ENCODE data around the gene TEAD1. TPM values are rescaled to one million over a fixed set of nuclear protein-coding genes. Genes with fewer than 3 reads are reported as not detected.
A peak's percentile ranks its signal among the peaks of the same experiment; 100 is the strongest.

Gene TEAD1
- total RNA-seq, 2 donors from 2014 or later = 47.9 to 87.0 TPM

DNA sequence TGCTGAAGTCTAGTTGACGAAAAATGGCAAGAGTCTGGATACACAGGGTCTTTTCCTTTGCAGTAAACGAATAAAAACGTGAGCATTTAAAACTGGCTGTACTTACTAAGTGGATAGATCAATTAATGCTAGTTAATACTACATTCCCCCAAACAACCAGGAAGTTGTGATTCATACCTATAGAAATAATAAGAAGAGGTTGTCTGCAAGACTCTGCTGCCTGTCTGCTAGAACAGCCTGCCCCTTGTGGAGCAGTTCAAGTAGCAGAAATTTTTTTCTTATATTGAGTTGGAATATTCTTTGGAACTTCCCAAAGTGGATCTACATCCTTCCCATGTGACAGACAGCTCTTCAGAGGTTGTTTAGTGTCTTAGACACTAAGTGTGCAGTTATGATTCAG is 86.8 kb downstream of the TEAD1 start:
- 66% methylated on average over 3 of the region's 3 CpGs for WGBS
- no peaks in the 10 kb centered on the region for H3K27me3 ChIP-seq (replicated peaks; ENCODE audit: insufficient read depth)
- no peaks in the 10 kb centered on the region for H3K4me1 ChIP-seq (replicated peaks)
- no peaks in the 10 kb centered on the region for H3K9me3 ChIP-seq
- no peaks in the 10 kb centered on the region for H3K36me3 ChIP-seq
- TF ChIP-seq POLR2AphosphoS5 (IDR thresholded peaks at IDR 0.05) = no peak
- TF ChIP-seq, protein P1, sequence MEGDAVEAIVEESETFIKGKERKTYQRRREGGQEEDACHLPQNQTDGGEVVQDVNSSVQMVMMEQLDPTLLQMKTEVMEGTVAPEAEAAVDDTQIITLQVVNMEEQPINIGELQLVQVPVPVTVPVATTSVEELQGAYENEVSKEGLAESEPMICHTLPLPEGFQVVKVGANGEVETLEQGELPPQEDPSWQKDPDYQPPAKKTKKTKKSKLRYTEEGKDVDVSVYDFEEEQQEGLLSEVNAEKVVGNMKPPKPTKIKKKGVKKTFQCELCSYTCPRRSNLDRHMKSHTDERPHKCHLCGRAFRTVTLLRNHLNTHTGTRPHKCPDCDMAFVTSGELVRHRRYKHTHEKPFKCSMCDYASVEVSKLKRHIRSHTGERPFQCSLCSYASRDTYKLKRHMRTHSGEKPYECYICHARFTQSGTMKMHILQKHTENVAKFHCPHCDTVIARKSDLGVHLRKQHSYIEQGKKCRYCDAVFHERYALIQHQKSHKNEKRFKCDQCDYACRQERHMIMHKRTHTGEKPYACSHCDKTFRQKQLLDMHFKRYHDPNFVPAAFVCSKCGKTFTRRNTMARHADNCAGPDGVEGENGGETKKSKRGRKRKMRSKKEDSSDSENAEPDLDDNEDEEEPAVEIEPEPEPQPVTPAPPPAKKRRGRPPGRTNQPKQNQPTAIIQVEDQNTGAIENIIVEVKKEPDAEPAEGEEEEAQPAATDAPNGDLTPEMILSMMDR (IDR thresholded peaks at IDR 0.05) = no peak
- TF ChIP-seq POLR2A (IDR thresholded peaks at IDR 0.05) = no peak
- no peak overlapping the region for H3K27ac ChIP-seq
- intact Hi-C loops (cut with DNase I) = no loop called here
- H3K4me3 ChIP-seq = no peak overlapping the region
- no peak for DNase-seq (ENCODE audit: low spot score)

DNA sequence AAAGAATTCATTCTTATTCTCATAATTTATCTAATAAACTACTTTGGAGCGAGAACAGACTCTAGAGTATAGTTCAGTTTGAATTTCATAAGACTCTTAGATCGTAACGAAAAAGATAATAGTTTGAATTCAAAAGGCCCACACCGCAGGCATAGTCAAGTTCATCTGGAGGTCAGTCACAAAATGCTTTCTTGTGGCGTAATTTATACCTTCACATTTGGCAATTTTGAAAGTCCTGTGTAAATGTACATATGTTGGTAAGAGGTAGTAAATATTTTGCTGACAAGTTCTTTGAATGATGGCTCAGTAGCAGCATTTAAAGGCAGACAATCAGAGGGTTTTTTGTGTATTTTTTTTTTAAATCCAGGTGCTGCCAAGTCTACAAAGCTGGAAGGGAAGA is 88.1 kb downstream of the TEAD1 start:
- no peak for TF ChIP-seq POLR2A (IDR thresholded peaks at IDR 0.05)
- peak; percentile 43 for TF ChIP-seq POLR2AphosphoS5 (IDR thresholded peaks at IDR 0.05)
- DNase-seq (ENCODE audit: low spot score) = no peak
- H3K27me3 ChIP-seq (replicated peaks; ENCODE audit: insufficient read depth) = no peaks in the 10 kb centered on the region
- no peak overlapping the region for H3K4me3 ChIP-seq
- H3K36me3 ChIP-seq = no peaks in the 10 kb centered on the region
- H3K27ac ChIP-seq = peak overlapping the region in 1 of 2 donors; percentile 45
- intact Hi-C loops (cut with DNase I) = no loop called here
- H3K4me1 ChIP-seq (replicated peaks) = no peaks in the 10 kb centered on the region
- 31% methylated on average over 5 of the region's 5 CpGs for WGBS
- H3K9me3 ChIP-seq = no peaks in the 10 kb centered on the region

DNA sequence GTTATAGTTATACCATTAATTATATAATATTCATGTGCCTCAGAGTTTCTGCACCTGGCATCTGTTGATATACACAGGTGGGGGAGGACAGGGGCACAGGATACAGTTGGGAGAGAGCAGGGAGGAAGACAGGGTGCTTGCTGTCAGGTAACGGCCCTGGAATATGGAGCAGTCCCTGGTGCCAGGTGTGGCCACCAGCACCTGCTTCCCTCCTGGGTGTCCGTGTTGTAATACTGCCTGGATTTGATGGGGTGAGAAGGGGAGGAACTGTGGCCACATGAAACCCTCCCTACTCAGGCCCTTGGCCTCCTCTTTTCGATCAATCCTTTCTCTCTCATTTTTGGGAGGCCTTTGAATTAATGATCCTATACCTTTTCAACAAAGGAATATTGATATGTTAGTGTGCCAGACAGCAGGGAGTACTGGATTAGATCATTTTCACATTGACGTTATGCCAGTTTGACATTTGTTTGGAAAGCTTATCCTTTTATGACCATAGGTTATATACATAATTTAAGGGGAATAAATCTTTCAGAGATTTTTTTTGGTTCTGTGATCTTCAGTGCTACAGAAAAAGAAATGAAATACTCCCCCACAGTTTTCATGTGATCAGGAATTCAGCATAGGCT is 88.6 kb downstream of the TEAD1 start:
- Histone ChIP-seq H3K27me3 (replicated peaks; ENCODE audit: insufficient read depth) (no peaks in the 10 kb centered on the region), H3K9me3 (no peaks in the 10 kb centered on the region), H3K36me3 (no peaks in the 10 kb centered on the region), H3K4me1 (replicated peaks) (no peaks in the 10 kb centered on the region), H3K27ac (peak overlapping the region in 1 of 2 donors; percentile 45), H3K4me3 (no peak overlapping the region)
- 46% methylated on average over 4 of the region's 4 CpGs for WGBS
- TF ChIP-seq, protein P1 (IDR thresholded peaks at IDR 0.05) = no peak
- TF ChIP-seq POLR2AphosphoS5 (IDR thresholded peaks at IDR 0.05) = no peak
- TF ChIP-seq POLR2A (IDR thresholded peaks at IDR 0.05) = no peak
- DNase-seq (ENCODE audit: low spot score) = no peak
- intact Hi-C loops (cut with DNase I) = no loop called here

DNA sequence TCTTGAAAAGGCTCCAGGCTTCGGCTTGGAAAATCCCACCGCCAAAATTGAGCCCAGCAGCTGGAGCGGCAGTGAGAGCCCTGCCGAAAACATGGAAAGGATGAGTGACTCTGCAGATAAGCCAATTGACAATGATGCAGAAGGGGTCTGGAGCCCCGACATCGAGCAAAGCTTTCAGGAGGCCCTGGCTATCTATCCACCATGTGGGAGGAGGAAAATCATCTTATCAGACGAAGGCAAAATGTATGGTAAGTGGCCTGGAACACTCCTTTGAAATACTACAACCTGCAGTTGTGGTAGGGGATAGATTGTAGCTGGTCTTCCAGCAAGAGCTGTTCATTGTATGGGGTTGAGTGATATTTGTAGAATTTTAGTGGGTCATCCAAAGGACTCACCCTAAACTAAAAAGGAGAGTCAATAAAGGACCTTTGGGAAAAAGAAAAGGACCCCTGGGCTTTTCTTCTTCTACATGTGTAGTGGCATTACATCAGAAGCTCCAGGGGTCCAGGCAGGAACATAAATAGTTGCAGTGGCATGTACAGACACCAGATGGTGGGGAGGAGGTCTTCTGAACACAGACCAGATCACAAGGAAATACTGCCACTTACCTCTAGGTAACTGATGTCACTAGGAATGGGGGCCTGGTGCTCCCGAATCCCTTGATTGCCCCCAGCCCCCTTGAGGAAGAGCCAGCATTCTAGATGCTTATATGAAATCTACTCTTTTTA is 90.1 kb downstream of the TEAD1 start:
- no peaks in the 10 kb centered on the region for H3K4me1 ChIP-seq (replicated peaks)
- no peaks in the 10 kb centered on the region for H3K9me3 ChIP-seq
- no peak overlapping the region for H3K4me3 ChIP-seq
- TF ChIP-seq, protein P1 (IDR thresholded peaks at IDR 0.05) = no peak
- no peak for TF ChIP-seq POLR2A (IDR thresholded peaks at IDR 0.05)
- TF ChIP-seq POLR2AphosphoS5 (IDR thresholded peaks at IDR 0.05) = no peak
- intact Hi-C loops (cut with DNase I) = no loop called here
- WGBS = 80% methylated on average over 8 of the region's 8 CpGs
- H3K27me3 ChIP-seq (replicated peaks; ENCODE audit: insufficient read depth) = no peaks in the 10 kb centered on the region
- DNase-seq (ENCODE audit: low spot score) = no peak
- H3K36me3 ChIP-seq = no peaks in the 10 kb centered on the region
- no peak overlapping the region for H3K27ac ChIP-seq

DNA sequence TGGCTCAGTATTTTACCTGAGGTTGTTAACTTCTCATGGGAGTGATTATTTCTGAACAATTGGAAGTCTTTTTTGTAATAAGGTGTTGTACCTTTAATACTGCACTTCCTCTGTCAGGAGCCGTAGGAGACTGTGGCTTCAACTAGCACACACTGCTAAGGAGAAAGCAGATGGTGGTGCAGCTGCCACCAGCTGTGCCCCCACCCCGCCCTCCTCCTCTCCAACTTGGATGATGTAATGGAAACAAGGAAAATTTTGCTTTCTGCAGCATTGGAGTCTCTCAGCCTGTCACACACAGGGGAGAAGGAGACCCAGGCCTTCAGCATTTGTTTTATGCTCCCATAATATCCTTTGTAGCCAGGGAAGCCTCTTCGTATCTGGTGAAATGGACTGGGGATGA is 91.2 kb downstream of the TEAD1 start:
- 45% methylated on average over 3 of the region's 3 CpGs for WGBS
- H3K27me3 ChIP-seq (replicated peaks; ENCODE audit: insufficient read depth) = no peaks in the 10 kb centered on the region
- no peak overlapping the region for H3K4me3 ChIP-seq
- peak overlapping the region in 1 of 2 donors; percentile 21 for H3K27ac ChIP-seq
- DNase-seq (ENCODE audit: low spot score) = no peak
- TF ChIP-seq POLR2A (IDR thresholded peaks at IDR 0.05) (no peak), POLR2AphosphoS5 (IDR thresholded peaks at IDR 0.05) (no peak)
- TF ChIP-seq, protein P1 (IDR thresholded peaks at IDR 0.05) = no peak
- intact Hi-C loops (cut with DNase I) = no loop called here
- no peaks in the 10 kb centered on the region for H3K4me1 ChIP-seq (replicated peaks)
- H3K9me3 ChIP-seq = no peaks in the 10 kb centered on the region
- no peaks in the 10 kb centered on the region for H3K36me3 ChIP-seq
